GM21381 (cell line): ENCODE measurements around the gene TSPAN15.

Experiments
- ATAC-seq: cut with Tn5 transposase; IDR thresholded peaks from one replicate; pipeline ENCODE4 v1.9.1; 2021; ENCODE audit warnings: mild to moderate bottlenecking, moderate library complexity; ENCODE audit not compliant: unreplicated experiment

Gene TSPAN15

DNA sequence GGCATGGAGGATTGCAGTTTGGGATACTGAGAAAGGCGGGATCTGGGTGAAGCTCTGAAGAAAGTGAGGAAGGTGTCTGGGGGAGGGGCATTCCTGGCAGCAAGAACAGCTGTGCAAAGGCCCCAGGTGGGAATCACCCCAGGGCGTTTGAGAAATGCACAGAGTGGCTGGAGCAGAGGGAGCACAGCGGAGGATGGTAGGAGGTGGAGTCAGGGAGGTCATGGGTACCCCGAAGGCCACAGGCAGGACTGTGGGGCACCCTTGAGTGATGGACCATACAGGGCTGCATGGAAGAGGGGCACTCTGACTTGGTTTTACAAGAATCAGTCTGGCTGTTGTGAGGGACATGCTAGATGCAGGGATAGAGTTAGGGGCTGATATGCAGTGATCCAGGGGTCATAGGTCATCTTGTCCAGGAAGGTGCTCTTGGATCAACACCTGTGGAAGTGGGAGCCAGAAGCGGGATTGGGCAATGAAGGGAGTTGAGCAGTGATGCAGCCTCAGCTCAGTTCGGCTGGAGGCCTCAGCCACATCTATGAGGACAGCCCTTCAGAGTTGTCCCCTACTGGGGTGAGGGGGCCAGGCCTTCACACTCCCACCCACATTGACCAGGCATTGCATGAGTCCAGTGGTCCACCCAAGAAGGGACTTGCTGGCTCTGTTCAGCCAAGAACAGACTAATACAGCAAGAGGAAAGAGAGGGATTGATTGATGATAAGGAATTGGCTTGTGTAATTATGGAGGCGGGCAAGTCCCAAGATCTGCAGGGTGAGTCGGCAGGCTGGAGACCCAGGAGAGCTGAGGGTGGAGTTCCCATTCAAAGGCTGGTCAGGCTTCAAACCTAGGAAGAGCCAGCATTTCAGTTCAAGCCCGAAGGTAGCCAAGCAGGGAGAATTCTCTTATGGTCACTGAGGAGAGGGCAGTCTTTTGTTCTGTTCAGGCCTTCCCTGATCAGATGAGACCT, 48.7 kb downstream of the TSPAN15 start:
- ATAC-seq: no peak

DNA sequence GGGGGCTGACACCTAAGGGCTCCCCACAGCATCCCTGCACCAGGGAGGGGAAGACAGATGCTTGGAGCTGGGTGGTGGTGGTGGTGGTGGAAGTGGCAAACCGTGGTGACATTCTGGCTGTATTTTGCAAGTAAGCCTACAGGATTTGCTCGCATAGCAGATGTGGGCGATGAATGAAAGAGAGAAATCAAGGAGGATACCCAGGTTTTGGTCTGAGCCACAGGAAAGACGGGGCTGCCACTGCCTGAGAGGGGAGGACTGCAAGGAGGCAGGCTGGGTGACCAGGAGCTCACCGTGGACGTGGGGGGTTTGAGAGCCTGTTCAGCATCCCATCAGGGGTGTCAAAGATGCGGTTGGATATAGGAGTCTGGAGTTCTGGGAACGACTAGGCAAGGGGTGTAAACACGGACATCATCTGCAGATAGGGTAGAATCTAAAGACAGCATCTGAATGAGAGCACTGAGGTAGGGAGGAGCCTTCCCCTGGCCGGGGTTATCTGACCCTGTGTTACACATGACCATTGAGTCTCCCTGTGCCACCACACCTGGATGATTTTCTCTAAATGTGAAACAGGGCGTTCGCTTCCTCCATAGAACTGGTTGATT, 49.7 kb downstream of the TSPAN15 start:
- ATAC-seq: no peak

DNA sequence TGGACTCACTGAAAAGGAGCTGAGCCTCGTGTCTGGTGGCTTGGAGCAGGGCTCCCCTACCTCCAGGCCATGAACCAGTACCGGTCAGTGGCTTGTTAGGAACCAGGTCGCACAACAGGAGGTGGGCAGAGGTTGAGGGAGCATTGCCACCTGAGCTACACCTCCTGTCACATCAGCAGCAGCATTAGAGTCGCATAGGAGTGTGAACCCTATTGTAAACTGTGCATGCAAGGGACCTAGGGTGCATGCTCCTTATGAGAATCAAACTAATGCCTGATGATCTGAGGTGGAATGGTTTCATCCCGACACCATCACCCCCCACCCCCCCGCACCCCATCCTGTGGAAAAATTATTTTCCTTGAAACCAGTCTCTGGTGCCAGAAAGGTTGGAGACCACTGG, 50.4 kb downstream of the TSPAN15 start:
- no peak for ATAC-seq

DNA sequence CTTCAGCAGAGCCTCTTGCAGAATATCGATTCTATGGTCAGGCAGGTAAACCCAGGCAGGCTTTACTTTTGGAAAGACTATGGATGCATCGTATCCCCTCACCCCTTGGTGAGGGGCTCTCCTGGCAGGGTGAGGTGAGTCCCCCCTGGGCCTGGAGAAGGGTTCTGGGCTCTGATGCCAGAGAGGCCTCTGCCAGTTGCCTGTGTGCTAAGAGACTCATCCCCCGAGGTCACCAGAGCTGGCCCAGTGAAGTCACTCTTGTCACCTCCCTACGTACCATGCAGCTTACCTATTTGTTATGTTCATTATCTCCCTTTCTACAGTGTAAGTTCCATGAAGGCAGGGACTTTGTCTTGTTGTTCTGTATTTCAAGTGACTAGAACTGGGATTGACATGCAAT, 51.3 kb downstream of the TSPAN15 start:
- no peak for ATAC-seq

DNA sequence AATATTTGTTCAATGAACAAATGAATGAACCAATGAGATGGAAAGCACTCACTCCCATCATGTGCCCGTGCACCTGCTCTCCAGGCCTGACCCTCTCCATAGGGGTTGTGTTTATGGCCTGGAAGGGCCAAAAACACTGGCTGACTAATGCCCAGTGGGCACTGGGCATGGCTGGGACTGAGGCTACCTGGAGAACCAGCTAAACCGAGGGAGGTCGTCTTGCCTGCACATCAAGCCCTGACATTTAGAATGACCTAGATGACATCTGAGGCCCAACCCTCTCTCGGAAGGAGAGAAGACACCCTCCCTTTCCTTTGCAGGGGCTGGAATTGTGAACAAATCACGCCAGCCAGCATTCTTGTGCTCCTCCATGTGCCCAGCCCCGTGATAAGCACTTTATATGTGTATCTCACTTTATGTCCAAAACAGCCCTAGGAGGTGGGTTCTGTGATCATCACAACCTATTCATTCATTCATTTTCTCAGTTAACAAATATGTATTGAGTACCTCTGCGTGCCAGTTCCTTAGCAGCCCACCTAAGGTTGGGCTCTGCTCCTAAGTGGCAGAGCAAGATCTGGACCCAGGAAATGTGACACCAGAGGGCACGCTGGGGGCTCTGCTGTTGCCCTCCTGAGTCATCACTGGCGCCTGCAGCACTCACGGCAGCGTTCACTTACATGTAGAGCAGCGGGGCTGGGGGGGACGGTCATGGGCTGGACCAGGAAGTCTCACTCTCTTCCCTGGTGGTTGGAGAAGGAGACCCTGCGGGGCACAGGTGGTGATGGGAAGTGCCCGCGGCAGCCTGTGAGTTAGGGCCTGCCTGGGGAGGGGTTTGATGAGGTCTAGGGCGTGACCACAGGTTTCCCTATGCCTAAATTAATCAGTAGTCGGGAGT, 52.0 kb downstream of the TSPAN15 start:
- ATAC-seq: no peak

DNA sequence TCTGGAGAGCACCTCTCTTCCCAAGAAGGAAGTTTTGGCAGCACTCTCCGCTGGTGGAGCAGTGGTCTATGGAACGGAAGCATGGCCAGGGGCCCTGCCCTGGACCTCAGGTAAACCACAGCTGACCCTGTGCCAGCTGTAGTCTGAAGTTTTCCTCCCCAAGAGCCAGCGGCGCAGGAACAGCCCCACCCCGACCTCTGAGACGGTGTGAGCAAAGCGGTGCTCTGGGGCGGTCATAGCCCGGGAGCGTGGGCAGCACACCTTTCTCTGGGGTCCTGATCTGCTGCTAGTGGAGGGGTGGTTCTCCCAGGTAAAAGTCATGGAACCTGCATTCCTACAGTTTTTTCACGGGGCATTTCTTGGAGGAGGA, 52.6 kb downstream of the TSPAN15 start:
- ATAC-seq: no peak

DNA sequence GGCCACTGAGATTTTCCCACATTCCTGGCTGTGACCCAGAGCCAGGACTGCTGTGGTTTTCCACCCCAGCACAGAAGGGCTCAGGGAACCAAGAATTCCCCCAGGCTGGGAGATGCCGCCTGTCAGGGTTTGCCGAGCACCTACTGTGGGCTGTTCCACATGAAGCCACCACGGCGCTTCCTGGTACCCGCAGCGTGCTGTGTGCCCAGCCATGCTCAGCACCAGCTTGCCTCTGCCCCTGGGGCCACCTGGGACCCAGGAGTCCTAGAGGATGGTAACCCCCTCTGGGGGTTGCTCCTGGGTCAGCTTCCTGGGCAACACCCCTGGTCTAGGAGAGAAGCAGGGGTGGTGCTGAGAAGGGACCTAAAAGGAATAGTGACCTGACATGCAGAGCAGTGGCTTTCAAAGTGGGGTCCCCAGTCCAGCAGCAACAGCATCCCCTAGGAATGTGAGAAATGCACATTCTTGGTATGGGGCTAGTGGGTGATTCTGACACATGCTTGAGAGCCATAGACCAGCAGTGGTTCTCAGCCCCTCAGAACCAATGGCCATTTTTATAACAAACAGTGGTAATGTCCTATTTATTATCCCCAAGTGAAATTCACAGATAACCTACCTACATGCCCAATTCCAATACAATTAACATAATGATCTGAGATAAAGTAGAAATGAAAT, 53.4 kb downstream of the TSPAN15 start:
- ATAC-seq: no peak

DNA sequence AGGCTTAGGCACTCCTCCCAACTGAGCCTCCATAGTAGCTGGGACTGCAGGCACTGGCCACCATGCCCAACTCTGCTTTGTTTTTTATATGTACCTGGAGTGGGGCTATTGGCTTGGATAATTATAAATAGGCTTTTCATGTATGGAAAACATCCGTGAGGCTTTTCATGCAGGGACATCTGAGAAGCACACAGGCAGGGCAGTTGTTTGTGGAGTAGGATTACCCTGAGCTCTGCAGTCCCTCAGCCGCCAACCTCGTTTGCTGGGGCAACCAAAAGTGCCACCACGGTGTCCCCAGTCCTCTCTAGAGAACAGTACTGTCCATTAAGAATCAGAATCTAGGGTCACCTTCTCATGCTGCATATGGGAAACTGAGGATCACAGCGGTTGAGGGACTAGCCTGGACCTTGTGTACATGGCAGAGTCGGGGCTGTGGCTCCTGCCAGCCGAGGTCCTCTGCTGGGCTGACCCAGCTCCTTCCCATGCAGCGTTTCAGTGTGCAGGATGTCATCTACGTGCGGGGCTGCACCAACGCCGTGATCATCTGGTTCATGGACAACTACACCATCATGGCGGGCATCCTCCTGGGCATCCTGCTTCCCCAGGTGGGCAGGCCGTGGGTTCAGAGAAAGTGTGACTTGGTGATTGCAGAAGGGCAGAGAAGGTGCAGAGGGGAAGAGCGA, 54.5 kb downstream of the TSPAN15 start:
- no peak for ATAC-seq

DNA sequence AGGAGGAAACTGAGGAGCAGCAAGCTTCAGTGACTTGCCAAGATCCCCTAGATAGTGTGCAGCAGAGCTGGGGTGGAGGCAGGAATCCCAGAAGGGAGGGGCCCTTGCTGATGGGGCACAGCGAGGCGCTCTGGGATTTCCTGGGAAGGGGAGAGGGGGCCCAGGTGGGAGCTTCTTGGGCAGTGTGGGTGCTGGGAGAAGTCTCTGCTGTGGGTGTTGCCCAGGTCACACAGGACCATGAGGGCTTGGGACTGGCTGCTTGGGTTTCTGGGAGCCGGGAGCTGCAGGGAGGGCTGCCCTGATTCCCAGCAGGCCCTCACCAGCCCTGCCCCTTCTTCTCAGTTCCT, 55.2 kb downstream of the TSPAN15 start:
- ATAC-seq: no peak

DNA sequence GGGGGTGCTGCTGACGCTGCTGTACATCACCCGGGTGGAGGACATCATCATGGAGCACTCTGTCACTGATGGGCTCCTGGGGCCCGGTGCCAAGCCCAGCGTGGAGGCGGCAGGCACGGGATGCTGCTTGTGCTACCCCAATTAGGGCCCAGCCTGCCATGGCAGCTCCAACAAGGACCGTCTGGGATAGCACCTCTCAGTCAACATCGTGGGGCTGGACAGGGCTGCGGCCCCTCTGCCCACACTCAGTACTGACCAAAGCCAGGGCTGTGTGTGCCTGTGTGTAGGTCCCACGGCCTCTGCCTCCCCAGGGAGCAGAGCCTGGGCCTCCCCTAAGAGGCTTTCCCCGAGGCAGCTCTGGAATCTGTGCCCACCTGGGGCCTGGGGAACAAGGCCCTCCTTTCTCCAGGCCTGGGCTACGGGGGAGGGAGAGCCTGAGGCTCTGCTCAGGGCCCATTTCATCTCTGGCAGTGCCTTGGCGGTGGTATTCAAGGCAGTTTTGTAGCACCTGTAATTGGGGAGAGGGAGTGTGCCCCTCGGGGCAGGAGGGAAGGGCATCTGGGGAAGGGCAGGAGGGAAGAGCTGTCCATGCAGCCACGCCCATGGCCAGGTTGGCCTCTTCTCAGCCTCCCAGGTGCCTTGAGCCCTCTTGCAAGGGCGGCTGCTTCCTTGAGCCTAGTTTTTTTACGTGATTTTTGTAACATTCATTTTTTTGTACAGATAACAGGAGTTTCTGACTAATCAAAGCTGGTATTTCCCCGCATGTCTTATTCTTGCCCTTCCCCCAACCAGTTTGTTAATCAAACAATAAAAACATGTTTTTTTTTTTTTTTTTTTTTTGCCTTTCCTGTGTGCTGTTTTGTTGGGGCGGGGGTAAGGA, 55.8 kb downstream of the TSPAN15 start:
- no peak for ATAC-seq

DNA sequence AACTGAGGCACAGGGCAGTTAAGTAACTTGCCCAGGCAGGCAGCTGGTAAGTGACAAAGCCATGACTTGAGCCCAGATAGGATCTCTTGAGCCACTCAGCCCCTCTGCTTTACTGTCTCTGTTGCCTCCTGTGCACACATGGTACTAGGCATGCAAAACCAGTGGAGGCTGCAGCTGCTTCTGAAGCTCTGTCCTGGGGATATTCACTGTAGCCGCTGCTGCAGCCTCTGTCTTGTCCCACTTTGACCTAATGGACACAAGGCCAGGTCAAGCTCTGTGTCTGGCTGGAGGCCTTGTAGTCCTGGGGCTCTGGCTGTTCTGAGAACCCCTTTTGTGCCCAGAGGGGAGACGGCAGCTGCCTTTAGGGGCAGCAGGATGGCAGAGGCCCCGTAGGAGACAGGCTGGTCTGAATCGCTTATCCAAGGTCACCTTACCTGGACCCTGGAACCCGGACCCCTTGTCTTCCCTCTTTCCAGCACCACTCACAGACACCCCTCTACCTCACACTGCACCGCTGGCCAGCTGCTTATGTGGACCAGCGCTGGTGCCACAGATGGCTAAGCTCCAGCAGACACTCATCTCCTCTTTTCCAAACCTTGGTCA, 57.6 kb downstream of the TSPAN15 start:
- no peak for ATAC-seq

DNA sequence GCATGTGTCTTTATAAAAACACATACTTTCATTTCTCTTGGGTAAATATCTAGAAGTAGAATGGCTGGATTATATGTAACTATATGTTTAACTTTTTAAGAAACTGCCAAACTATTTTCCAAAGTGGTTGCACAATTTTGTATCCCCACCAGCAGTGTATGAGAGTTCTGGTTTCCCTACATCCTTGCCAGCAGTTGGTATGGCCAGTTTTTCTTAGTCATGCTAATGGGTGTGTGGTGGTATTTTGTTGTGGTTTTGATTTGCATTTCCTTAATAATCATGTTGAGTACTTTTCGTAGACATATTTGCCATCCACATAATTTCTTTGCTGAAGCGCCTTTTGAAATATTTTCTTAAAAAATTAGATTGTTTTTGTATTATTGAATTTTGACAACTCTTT, 61.6 kb downstream of the TSPAN15 start:
- no peak for ATAC-seq

DNA sequence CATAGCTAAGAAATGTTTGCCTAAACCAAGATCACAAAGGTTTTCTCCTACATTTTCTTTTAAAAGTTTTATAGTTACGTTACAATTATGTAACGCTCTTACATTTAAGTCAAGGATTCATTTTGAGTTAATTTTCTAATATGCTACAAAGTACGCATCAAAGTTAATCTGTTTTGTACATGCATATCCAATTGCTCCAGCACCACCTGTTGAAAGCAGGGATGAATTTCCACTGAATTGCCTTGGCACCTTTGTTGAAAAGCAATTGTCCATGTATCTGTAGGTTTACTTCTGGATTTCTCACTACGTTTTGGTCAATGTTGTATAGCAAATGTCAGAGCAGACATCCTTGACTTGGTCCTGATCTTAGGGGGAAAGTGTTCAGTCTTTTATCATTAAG, 62.4 kb downstream of the TSPAN15 start:
- ATAC-seq: no peak

DNA sequence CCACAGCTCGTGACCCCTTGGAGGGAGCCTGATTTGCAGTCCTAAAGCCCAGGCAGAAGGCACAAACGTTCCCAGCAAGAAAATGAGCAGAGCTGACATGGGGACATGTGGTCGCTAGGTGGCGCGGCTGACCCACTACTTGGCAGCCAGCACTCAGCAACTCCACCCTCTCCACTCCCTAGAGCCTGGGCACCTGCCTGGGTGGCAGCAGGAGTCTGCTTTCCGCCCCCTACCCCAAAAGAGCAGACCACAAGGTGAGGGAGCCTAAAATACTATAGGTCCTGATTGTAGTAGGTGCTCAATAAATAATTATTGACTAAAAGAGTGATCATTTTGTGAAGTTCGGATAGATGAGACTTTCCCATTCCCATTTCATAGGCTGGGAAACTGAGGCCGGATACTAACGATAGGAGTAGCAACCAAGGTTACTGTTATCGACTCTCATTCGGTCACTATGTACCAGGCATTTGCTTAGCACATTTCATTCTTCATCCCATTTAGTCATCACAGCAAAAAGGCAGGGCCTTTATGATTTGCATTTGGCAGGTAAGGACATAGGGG, 64.5 kb downstream of the TSPAN15 start:
- ATAC-seq: no peak

DNA sequence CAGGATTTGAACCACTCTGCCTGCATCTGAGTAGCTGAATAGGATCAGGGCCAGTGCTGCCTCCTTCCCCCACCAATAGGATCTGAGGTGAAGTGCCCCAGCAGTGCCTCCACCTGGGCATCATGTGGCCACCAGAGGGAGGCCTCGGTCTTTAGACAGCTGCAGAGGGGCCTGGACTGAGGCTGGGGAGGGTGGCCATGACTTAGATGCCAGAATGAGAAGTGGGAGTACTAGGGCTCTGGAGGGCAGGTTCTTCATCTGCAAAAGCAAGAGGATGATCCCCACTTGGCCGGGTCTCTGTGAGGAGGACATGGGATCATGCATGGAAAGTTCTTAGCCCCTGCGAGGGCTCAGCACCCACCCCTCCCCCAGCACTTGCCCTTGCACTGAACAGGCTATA, 65.1 kb downstream of the TSPAN15 start:
- ATAC-seq: no peak

DNA sequence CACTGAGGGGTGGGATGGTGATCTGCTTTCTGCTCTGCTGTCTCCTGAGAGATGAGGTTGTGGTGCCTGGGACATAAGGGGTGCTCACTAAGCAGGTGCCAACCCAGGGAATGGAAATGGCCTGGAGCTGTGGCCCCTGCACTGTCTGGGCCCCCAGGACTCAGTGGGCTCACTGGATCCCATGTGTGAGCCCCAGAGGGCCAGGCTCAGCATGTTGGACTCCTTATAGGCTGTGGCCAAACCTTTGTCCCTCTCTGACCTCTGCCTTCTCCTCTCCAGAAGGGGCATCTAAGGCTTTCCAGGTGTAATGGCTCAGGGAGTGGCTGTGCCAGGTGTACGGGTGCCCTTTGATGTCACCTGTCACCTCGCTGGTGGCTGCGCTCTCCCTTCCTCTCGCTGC, 65.5 kb downstream of the TSPAN15 start:
- no peak for ATAC-seq

DNA sequence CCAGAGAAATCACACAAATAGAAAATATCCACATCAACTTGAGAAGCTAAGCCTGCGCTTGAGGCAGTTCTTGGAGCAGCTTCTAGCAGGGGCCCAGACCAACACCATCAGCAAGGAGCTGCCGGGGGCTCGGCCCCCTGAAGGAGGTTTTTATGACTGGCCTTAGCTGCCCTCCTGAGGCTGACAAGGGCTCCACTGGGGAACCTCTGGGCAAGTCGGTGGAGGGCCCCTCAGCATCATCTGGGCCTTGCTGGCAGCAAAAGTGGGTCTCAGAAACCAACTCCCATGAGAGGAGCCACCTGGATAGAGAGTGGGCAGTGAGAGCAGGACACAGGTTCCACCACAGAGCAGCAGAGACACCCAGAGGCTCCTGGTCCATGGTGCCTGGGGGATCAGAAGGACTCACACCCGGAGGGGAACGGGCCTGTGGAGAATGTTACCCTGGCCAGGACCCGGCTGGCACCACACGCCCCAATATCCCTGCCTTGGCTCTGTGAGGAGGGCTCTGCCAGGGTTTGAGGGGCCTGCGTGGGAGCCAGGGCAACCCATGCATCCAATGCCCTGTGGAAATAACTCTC, 66.1 kb downstream of the TSPAN15 start:
- no peak for ATAC-seq

DNA sequence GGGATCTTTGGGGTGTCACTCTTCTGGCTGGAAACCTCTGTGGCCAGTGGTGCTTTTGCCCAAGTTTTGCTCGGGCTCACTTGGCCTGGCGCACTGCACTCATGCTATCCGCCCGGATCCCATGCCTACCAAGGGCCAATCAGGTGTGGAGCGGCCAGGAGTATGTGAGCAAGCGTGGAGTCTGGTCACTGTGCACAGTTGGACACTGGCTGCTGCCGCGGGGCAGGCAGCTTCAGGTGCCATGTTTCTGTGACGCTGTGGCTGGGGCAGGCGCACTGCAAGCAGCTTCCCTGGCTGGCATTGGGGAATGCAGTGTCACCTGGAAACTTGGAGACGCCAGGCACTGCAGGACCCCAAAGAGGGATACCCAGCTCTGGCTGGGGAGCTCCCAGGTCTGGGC, 76.7 kb downstream of the TSPAN15 start:
- no peak for ATAC-seq
